H9 (cell line): Measurements from ENCODE around the gene RASSF3. TPM values are rescaled to one million over a fixed set of nuclear protein-coding genes. Genes with fewer than 3 reads are reported as not detected.

Experiments
- DNase-seq: peaks from one replicate; pipeline ENCODE4 v3.0.0-alpha.2; 2017
- H2AFZ ChIP-seq: one replicate; pipeline ENCODE4 v1.6.1; 2013; ENCODE audit warnings: mild to moderate bottlenecking, low read length, control low read depth, moderate library complexity
- H2AK5ac ChIP-seq: 2 replicates; pipeline ENCODE4 v1.6.1; 2013; ENCODE audit warnings: low read length, control low read depth, mixed read lengths; ENCODE audit not compliant: insufficient read length
- H2BK120ac ChIP-seq: one replicate; pipeline ENCODE4 v1.6.1; 2013; ENCODE audit warnings: low read depth, mild to moderate bottlenecking, low read length, control low read depth, inconsistent platforms; ENCODE audit not compliant: poor library complexity, severe bottlenecking
- H2BK12ac ChIP-seq: 2 replicates; pipeline ENCODE4 v1.6.1; 2013; ENCODE audit warnings: low read length, control low read depth, mixed read lengths, low read depth; ENCODE audit not compliant: insufficient read length
- H2BK15ac ChIP-seq: 2 replicates; pipeline ENCODE4 v1.6.1; 2013; ENCODE audit warnings: low read depth, low read length, control low read depth
- H2BK20ac ChIP-seq: one replicate; pipeline ENCODE4 v1.6.1; 2013; ENCODE audit warnings: low read depth, mild to moderate bottlenecking, low read length, control low read depth, inconsistent platforms; ENCODE audit not compliant: poor library complexity, severe bottlenecking
- H2BK5ac ChIP-seq: 2 replicates; pipeline ENCODE4 v1.6.1; 2013; ENCODE audit warnings: low read length, control low read depth, mixed read lengths; ENCODE audit not compliant: insufficient read length
- H3K14ac ChIP-seq: 2 replicates; pipeline ENCODE4 v1.6.1; 2013; ENCODE audit warnings: low read length, control low read depth; ENCODE audit not compliant: insufficient read depth
- H3K18ac ChIP-seq: 2 replicates; pipeline ENCODE4 v1.6.1; 2013; ENCODE audit warnings: low read depth, mild to moderate bottlenecking, mixed read lengths, low read length, control low read depth; ENCODE audit not compliant: insufficient read length
- H3K23ac ChIP-seq: 2 replicates; pipeline ENCODE4 v1.6.1; 2013; ENCODE audit warnings: low read length, control low read depth, mixed read lengths, low read depth; ENCODE audit not compliant: insufficient read length
- H3K23me2 ChIP-seq: 2 replicates; pipeline ENCODE4 v1.6.1; 2013; ENCODE audit warnings: low read depth, mild to moderate bottlenecking, mixed read lengths, low read length, control low read depth; ENCODE audit not compliant: insufficient read length, poor library complexity, severe bottlenecking
- H3K27ac ChIP-seq: 2 replicates; pipeline ENCODE4 v1.5.1; 2013; ENCODE audit warnings: low read length, control low read depth, mixed read lengths, low read depth; ENCODE audit not compliant: insufficient read length
- H3K27me3 ChIP-seq: 2 replicates; pipeline ENCODE4 v1.6.1; 2013; ENCODE audit warnings: low read length, control low read depth, inconsistent platforms; ENCODE audit not compliant: insufficient read depth
- H3K4ac ChIP-seq: 2 replicates; pipeline ENCODE4 v1.6.1; 2013; ENCODE audit warnings: low read depth, mild to moderate bottlenecking, control low read depth, inconsistent platforms, low read length, moderate library complexity
- H3K4me1 ChIP-seq: 2 replicates; pipeline ENCODE4 v1.6.1; 2013; ENCODE audit warnings: low read length, control low read depth, inconsistent platforms; ENCODE audit not compliant: insufficient read depth
- H3K4me2 ChIP-seq: 2 replicates; pipeline ENCODE4 v1.6.1; 2013; ENCODE audit warnings: low read length, control low read depth, mixed read lengths; ENCODE audit not compliant: insufficient read length, insufficient read depth
- H3K56ac ChIP-seq: 2 replicates; pipeline ENCODE4 v1.6.1; 2013; ENCODE audit warnings: low read depth, mild to moderate bottlenecking, mixed read lengths, low read length, control low read depth; ENCODE audit not compliant: insufficient read length
- H3K79me1 ChIP-seq: 2 replicates; pipeline ENCODE4 v1.6.1; 2013; ENCODE audit warnings: low read depth, mild to moderate bottlenecking, moderate library complexity, low read length, control low read depth, inconsistent platforms; ENCODE audit not compliant: insufficient read depth, poor library complexity, severe bottlenecking
- H3K79me2 ChIP-seq: 2 replicates; pipeline ENCODE4 v1.6.1; 2013; ENCODE audit warnings: low read length, control low read depth, inconsistent platforms; ENCODE audit not compliant: insufficient read depth
- H3K9ac ChIP-seq: 2 replicates; pipeline ENCODE4 v1.6.1; 2013; ENCODE audit warnings: low read length, control low read depth, mixed read lengths; ENCODE audit not compliant: insufficient read length; ENCODE audit errors: extremely low read depth
- H3K9me3 ChIP-seq: one replicate; pipeline ENCODE4 v1.6.1; 2013; ENCODE audit warnings: low read depth, low read length, inconsistent platforms; ENCODE audit not compliant: control insufficient read depth
- H3T11ph ChIP-seq: one replicate; pipeline ENCODE4 v1.6.1; 2013; ENCODE audit warnings: mild to moderate bottlenecking, low read length, control low read depth, inconsistent platforms
- H4K20me1 ChIP-seq: one replicate; pipeline ENCODE4 v1.6.1; 2013; ENCODE audit not compliant: control insufficient read depth, insufficient read length, insufficient read depth
- H4K5ac ChIP-seq: 2 replicates; pipeline ENCODE4 v1.6.1; 2013; ENCODE audit warnings: low read depth, mild to moderate bottlenecking, mixed read lengths, low read length, control low read depth; ENCODE audit not compliant: insufficient read length
- H4K8ac ChIP-seq: replicated peaks from 2 replicates; pipeline ENCODE4 v1.6.1; 2013; ENCODE audit warnings: low read length, control low read depth, mixed read lengths, low read depth; ENCODE audit not compliant: insufficient read length
- H4K91ac ChIP-seq: 2 replicates; pipeline ENCODE4 v1.6.1; 2013; ENCODE audit warnings: low read depth, mild to moderate bottlenecking, moderate library complexity, mixed read lengths, low read length, control low read depth; ENCODE audit not compliant: insufficient read length
- H3K27ac Mint-ChIP-seq, 3 experiments: 2 replicates in 2 of 3; 3 replicates in 1 of 3; pipeline ENCODE4 v1.8.0; 2020 to 2021; ENCODE audit warnings: mixed read lengths in 3 of 3, mild to moderate bottlenecking in 1 of 3, moderate library complexity in 1 of 3
- H3K27me3 Mint-ChIP-seq: 2 replicates; pipeline ENCODE4 v1.8.0; 2021; ENCODE audit warnings: low read depth, mild to moderate bottlenecking, moderate library complexity, mixed read lengths
- H3K36me3 Mint-ChIP-seq, 3 experiments: 2 replicates in 2 of 3; 3 replicates in 1 of 3; pipeline ENCODE4 v1.8.0; 2020 to 2021; ENCODE audit warnings: low read depth in 3 of 3, mixed read lengths in 3 of 3; ENCODE audit not compliant: insufficient read depth in 1 of 3
- H3K4me1 Mint-ChIP-seq, 2 experiments: 2 replicates each; pipeline ENCODE4 v1.8.0; 2020; ENCODE audit warnings: mixed read lengths in 2 of 2
- H3K4me3 Mint-ChIP-seq, 2 experiments: 2 replicates in 1 of 2; 3 replicates in 1 of 2; pipeline ENCODE4 v1.8.0; 2020 to 2021; ENCODE audit warnings: mild to moderate bottlenecking in 2 of 2, mixed read lengths in 2 of 2, moderate library complexity in 1 of 2
- H3K9me3 Mint-ChIP-seq, 2 experiments: 2 replicates in 1 of 2; 3 replicates in 1 of 2; pipeline ENCODE4 v1.8.0; 2020; ENCODE audit warnings: mild to moderate bottlenecking in 2 of 2, mixed read lengths in 2 of 2, moderate library complexity in 1 of 2
- WGBS: extraction: QIAGEN DNeasy Blood & Tissue Kit; methylation state at CpG from one replicate; pipeline ENCODE4 v1.1.7; 2013; ENCODE audit warnings: missing lambda C conversion rate, low lambda C conversion rate, mixed read lengths; ENCODE audit not compliant: insufficient read length; ENCODE audit errors: extremely low coverage; 5-methylcytosine and 5-hydroxymethylcytosine counted together
- total RNA-seq: library from RNA; stranded (reverse); gene quantifications from 2 replicates; pipeline ENCODE4 v1.2.1, GENCODE V29; 2021
- TF ChIP-seq, protein P1 (sequence below): fragments of 200-600 bp; sonication (generic); conservative IDR thresholded peaks from 3 replicates; pipeline ENCODE4 v1.8.0; 2021; ENCODE audit warnings: antibody characterized with exemption, mild to moderate bottlenecking

The RASSF3 gene
- total RNA-seq, 1 experiment from 2014 or later = 45.1 TPM

GRCh38 chr12:64680235-64680634, 69.9 kb downstream of the RASSF3 start:
- Histone ChIP-seq H3K18ac (no peak overlapping the region), H3K4ac (no peak overlapping the region), H3K56ac (no peak overlapping the region), H3K4me2 (no peak overlapping the region), H4K8ac (no peak overlapping the region), H4K20me1 (no peaks in the 10 kb centered on the region), H2BK120ac (no peak overlapping the region), H3K79me2 (peaks cover 6% of the 10 kb centered on the region; the same call in 1 of the 2 replicates), H4K5ac (no peak overlapping the region), H3K9ac (no peak overlapping the region), H2BK5ac (no peak overlapping the region), H2BK15ac (no peak overlapping the region), H3K14ac (no peak overlapping the region), H3K9me3 (no peaks in the 10 kb centered on the region), H3K27ac (no peak overlapping the region), H3K79me1 (no peaks in the 10 kb centered on the region), H2AK5ac (no peak overlapping the region), H2BK12ac (no peak overlapping the region), H3K23me2 (no peaks in the 10 kb centered on the region), H3T11ph (no peak overlapping the region), H2AFZ (no peak overlapping the region), H4K91ac (no peak overlapping the region), H3K23ac (no peak overlapping the region), H3K4me1 (peaks cover 10% of the 10 kb centered on the region; the same call in 1 of the 2 replicates), H3K27me3 (no peaks in the 10 kb centered on the region), H2BK20ac (no peak overlapping the region)
- TF ChIP-seq, protein P1, sequence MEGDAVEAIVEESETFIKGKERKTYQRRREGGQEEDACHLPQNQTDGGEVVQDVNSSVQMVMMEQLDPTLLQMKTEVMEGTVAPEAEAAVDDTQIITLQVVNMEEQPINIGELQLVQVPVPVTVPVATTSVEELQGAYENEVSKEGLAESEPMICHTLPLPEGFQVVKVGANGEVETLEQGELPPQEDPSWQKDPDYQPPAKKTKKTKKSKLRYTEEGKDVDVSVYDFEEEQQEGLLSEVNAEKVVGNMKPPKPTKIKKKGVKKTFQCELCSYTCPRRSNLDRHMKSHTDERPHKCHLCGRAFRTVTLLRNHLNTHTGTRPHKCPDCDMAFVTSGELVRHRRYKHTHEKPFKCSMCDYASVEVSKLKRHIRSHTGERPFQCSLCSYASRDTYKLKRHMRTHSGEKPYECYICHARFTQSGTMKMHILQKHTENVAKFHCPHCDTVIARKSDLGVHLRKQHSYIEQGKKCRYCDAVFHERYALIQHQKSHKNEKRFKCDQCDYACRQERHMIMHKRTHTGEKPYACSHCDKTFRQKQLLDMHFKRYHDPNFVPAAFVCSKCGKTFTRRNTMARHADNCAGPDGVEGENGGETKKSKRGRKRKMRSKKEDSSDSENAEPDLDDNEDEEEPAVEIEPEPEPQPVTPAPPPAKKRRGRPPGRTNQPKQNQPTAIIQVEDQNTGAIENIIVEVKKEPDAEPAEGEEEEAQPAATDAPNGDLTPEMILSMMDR = no peak
- Mint-ChIP-seq H3K4me3 (no peak overlapping the region), H3K27ac (peak overlapping the region in 1 of 3 experiments; percentile 90; a peak in 1 of 7 replicates), H3K9me3 (no peaks in the 10 kb centered on the region), H3K36me3 (peaks cover 2 to 11% (median 7%) of the 10 kb centered on the region in 3 experiments; a peak in 6 of 7 replicates), H3K27me3 (no peaks in the 10 kb centered on the region), H3K4me1 (peaks cover 40 to 54% of the 10 kb centered on the region in 2 experiments)
- no peak for DNase-seq
- WGBS = no CpG with 5 or more reads among the region's 4 CpGs
